ENCODE results near the gene IL12RB2.

- no peak for TF ChIP-seq CTCF (IDR thresholded peaks at IDR 0.05; ENCODE audit: low read depth, low read length)
- no peak for TF ChIP-seq EZH2phosphoT487 (IDR thresholded peaks at IDR 0.05; ENCODE audit: low read depth)
Measured at GRCh38 chr1:67436511-67437055, 128.9 kb downstream of the IL12RB2 start.
